Gastroesophageal sphincter (tissue), 4 donors: ENCODE results near the gene TDRD3. TPM values are rescaled to one million over a fixed set of nuclear protein-coding genes. Genes with fewer than 3 reads are reported as not detected.

Experiments
- ATAC-seq: fragments of 150-250 bp; one replicate; pipeline ENCODE4 v1.9.1; 2016; ENCODE audit warnings: mild to moderate bottlenecking, moderate library complexity
- H3K27ac ChIP-seq, 4 donors: fragments of 200-600 bp; sonication (generic) in 3 of 4; 1 replicate in 3 of 4; 2 replicates in 1 of 4; pipeline ENCODE4 v1.5.1; 2016 to 2019
- H3K27me3 ChIP-seq: fragments of 200-600 bp; sonication (generic); one replicate; pipeline ENCODE4 v1.5.1; 2019
- H3K36me3 ChIP-seq, 2 donors: fragments of 200-600 bp; sonication (generic); one replicate each; pipeline ENCODE4 v1.5.1; 2019; ENCODE audit warnings: control low read depth in 1 of 2
- H3K4me1 ChIP-seq, 3 donors: fragments of 200-600 bp; sonication (generic); 1 replicate in 2 of 3; 2 replicates in 1 of 3; pipeline ENCODE4 v1.5.1; 2016 to 2019; ENCODE audit warnings: control low read depth in 2 of 3
- H3K4me3 ChIP-seq, 2 donors: fragments of 200-600 bp; sonication (generic); one replicate each; pipeline ENCODE4 v1.5.1; 2019; ENCODE audit warnings: mild to moderate bottlenecking in 1 of 2, moderate library complexity in 1 of 2
- H3K9me3 ChIP-seq, 3 donors: fragments of 200-600 bp; sonication (generic); one replicate each; pipeline ENCODE4 v1.5.1; 2017 to 2019; ENCODE audit warnings: control low read depth in 2 of 3
- CTCF ChIP-seq, 4 experiments: fragments of 200-600 bp in 2 of 4; fragments of 450-650 bp in 2 of 4; sonication (generic) in 1 of 4; IDR thresholded peaks; one replicate each; pipeline ENCODE4 v1.5.1; 2017 to 2019; ENCODE audit warnings: antibody characterized with exemption in 4 of 4, mild to moderate bottlenecking in 2 of 4, moderate library complexity in 2 of 4
- EP300 ChIP-seq: sonication (generic); formaldehyde crosslinking; IDR thresholded peaks from one replicate; pipeline ENCODE4 v1.6.1; 2017; ENCODE audit warnings: antibody characterized with exemption, mild to moderate bottlenecking
- POLR2A ChIP-seq, 2 donors: fragments of 450-650 bp; IDR thresholded peaks; one replicate each; pipeline ENCODE4 v1.6.1; 2017; ENCODE audit warnings: antibody characterized with exemption in 2 of 2, mild to moderate bottlenecking in 2 of 2, moderate library complexity in 1 of 2
- POLR2AphosphoS5 ChIP-seq: sonication (generic); formaldehyde crosslinking; IDR thresholded peaks from one replicate; pipeline ENCODE4 v1.6.1; 2017; ENCODE audit warnings: antibody characterized with exemption
- WGBS, 2 donors: methylation state at CpG; one replicate each; pipeline ENCODE4 v1.1.5; 2018; ENCODE audit warnings: low coverage in 1 of 2; 5-methylcytosine and 5-hydroxymethylcytosine counted together
- total RNA-seq, 4 donors: library from RNA; depleted of rRNA; stranded (reverse); fragments of >200 nt; gene quantifications; one replicate each; pipeline ENCODE4 v1.1.0, GENCODE V29; 2016

Gene TDRD3
- total RNA-seq, 4 donors from 2014 or later: 22.4 to 41.4 (median 28.7) TPM

GRCh38 chr13:60379837-60380565 is 17.0 kb upstream of the TDRD3 start:
- H3K4me3 ChIP-seq: no peak overlapping the region
- TF ChIP-seq CTCF (IDR thresholded peaks at IDR 0.05) (no peak), EP300 (no peak), POLR2AphosphoS5 (no peak), POLR2A (IDR thresholded peaks at IDR 0.05) (no peak)
- H3K36me3 ChIP-seq: no peaks in the 10 kb centered on the region
- no peaks in the 10 kb centered on the region for H3K27me3 ChIP-seq
- ATAC-seq: no peak
- H3K9me3 ChIP-seq: no peaks in the 10 kb centered on the region
- H3K27ac ChIP-seq: no peak overlapping the region
- H3K4me1 ChIP-seq: no peaks in the 10 kb centered on the region
- WGBS, 2 donors: 73 to 88% methylated on average over 2 to 3 of the region's 3 CpGs

GRCh38 chr13:60384911-60385310 is 12.1 kb upstream of the TDRD3 start:
- Histone ChIP-seq H3K27ac (no peak overlapping the region), H3K36me3 (no peaks in the 10 kb centered on the region), H3K9me3 (no peaks in the 10 kb centered on the region), H3K27me3 (no peaks in the 10 kb centered on the region), H3K4me1 (no peaks in the 10 kb centered on the region), H3K4me3 (no peak overlapping the region)
- ATAC-seq: no peak
- 61 to 81% methylated on average over 4 of the region's 4 CpGs for WGBS, 2 donors
- TF ChIP-seq POLR2AphosphoS5 (no peak), POLR2A (IDR thresholded peaks at IDR 0.05) (no peak), CTCF (IDR thresholded peaks at IDR 0.05) (no peak), EP300 (no peak)

GRCh38 chr13:60386250-60386649 is 10.8 kb upstream of the TDRD3 start:
- no peak overlapping the region for H3K27ac ChIP-seq
- no peak for ATAC-seq
- no peaks in the 10 kb centered on the region for H3K27me3 ChIP-seq
- no peak overlapping the region for H3K4me3 ChIP-seq
- 61 to 69% methylated on average over 2 of the region's 2 CpGs for WGBS, 2 donors
- no peaks in the 10 kb centered on the region for H3K36me3 ChIP-seq
- H3K9me3 ChIP-seq: no peaks in the 10 kb centered on the region
- TF ChIP-seq CTCF (IDR thresholded peaks at IDR 0.05) (no peak), POLR2AphosphoS5 (no peak), POLR2A (IDR thresholded peaks at IDR 0.05) (no peak), EP300 (no peak)
- no peaks in the 10 kb centered on the region for H3K4me1 ChIP-seq

GRCh38 chr13:60392131-60392530 is 4.9 kb upstream of the TDRD3 start:
- Histone ChIP-seq H3K9me3 (no peaks in the 10 kb centered on the region), H3K36me3 (no peaks in the 10 kb centered on the region), H3K27me3 (no peaks in the 10 kb centered on the region), H3K4me1 (peaks cover 0 to 4% (median 0%) of the 10 kb centered on the region in 3 donors), H3K27ac (no peak overlapping the region), H3K4me3 (no peak overlapping the region)
- no peak for ATAC-seq
- TF ChIP-seq POLR2A (IDR thresholded peaks at IDR 0.05) (no peak), EP300 (no peak), POLR2AphosphoS5 (no peak), CTCF (IDR thresholded peaks at IDR 0.05) (no peak)
- WGBS, 2 donors: 67 to 71% methylated on average over 2 of the region's 3 CpGs
